ENCODE results near the gene MOGAT2. TPM values are rescaled to one million over a fixed set of nuclear protein-coding genes. Genes with fewer than 3 reads are reported as not detected.
A peak's percentile ranks its signal among the peaks of the same experiment; 100 is the strongest.

MOGAT2 gene
- total and polyA plus RNA-seq, 2 of the 13 experiments (the other 11 are each of a cell fraction or from before 2014, with no cell fraction given), result 27.2 to 27.8 TPM

GRCh38 chr11:75734491-75735180 is 17.0 kb downstream of the MOGAT2 start (continued):
- TF ChIP-seq PAXIP1 (CRISPR knock-in tag; conservative IDR thresholded peaks at IDR 0.05), result peak; percentile 59
- no peak for TF ChIP-seq ZZZ3 (CRISPR knock-in tag; IDR thresholded peaks at IDR 0.05; ENCODE audit: borderline replicate concordance)
- no peak for TF ChIP-seq KDM1A (CRISPR knock-in tag; IDR thresholded peaks at IDR 0.05)
- no peak for TF ChIP-seq ZNF17 (CRISPR knock-in tag; IDR thresholded peaks at IDR 0.05)
- TF ChIP-seq ZSCAN25 (CRISPR knock-in tag; IDR thresholded peaks at IDR 0.05), result peak; percentile 87
- no peak for TF ChIP-seq IRF1 (CRISPR knock-in tag; IDR thresholded peaks at IDR 0.05; ENCODE audit: low read depth)
- TF ChIP-seq ZMYM4 (CRISPR knock-in tag; IDR thresholded peaks at IDR 0.05), result no peak
- 0 out of 2 replicates have a peak, but pooled peaks have one; percentile 57 for TF ChIP-seq MXD4 (CRISPR knock-in tag; IDR thresholded peaks at IDR 0.05)
- no peak for TF ChIP-seq ZNF678 (CRISPR knock-in tag; IDR thresholded peaks at IDR 0.05)
- no peak for TF ChIP-seq HOXA5 (CRISPR knock-in tag; IDR thresholded peaks at IDR 0.05)
- no peak for TF ChIP-seq GATA4 (IDR thresholded peaks at IDR 0.05; ENCODE audit: borderline replicate concordance, low read depth)
- TF ChIP-seq ZNF432 (CRISPR knock-in tag; IDR thresholded peaks at IDR 0.05; ENCODE audit: borderline replicate concordance), result no peak
- no peak for TF ChIP-seq BCL3 (CRISPR knock-in tag; IDR thresholded peaks at IDR 0.05)
- no peak for TF ChIP-seq SP2 (CRISPR knock-in tag; IDR thresholded peaks at IDR 0.05)
- TF ChIP-seq ZNF546 (CRISPR knock-in tag; conservative IDR thresholded peaks at IDR 0.05), result no peak
- TF ChIP-seq KLF16 (CRISPR knock-in tag; IDR thresholded peaks at IDR 0.05), result no peak
- TF ChIP-seq TCF7L2 (IDR thresholded peaks at IDR 0.05; ENCODE audit: low read depth, low read length), result no peak
- TF ChIP-seq KDM6A (CRISPR knock-in tag; IDR thresholded peaks at IDR 0.05; ENCODE audit: low read depth), result no peak
- TF ChIP-seq ZNF558 (CRISPR knock-in tag; IDR thresholded peaks at IDR 0.05; ENCODE audit: borderline replicate concordance), result no peak
- no peak for TF ChIP-seq ZNF567 (CRISPR knock-in tag; IDR thresholded peaks at IDR 0.05; ENCODE audit: borderline replicate concordance)
- TF ChIP-seq ZNF513 (CRISPR knock-in tag; conservative IDR thresholded peaks at IDR 0.05), result no peak
- no peak for TF ChIP-seq HNRNPK (IDR thresholded peaks at IDR 0.05; ENCODE audit: low read depth, low read length, poor library complexity, severe bottlenecking)
- no peak for TF ChIP-seq ZFP62 (CRISPR knock-in tag; IDR thresholded peaks at IDR 0.05)
- no peak for TF ChIP-seq ZBTB8A (CRISPR knock-in tag; IDR thresholded peaks at IDR 0.05; ENCODE audit: borderline replicate concordance, low read depth)
